HEK293 (cell line): Measurements from ENCODE around the gene CLEC16A.
"Not testable (repeated sequence)": the region's sequence is repeated elsewhere in the genome, so short reads cannot be mapped to it uniquely, and the experiment has no call there.

Source experiments
- CTCF ChIA-PET: fragments of 350-600 bp; formaldehyde crosslinking; extraction: SDS; loops from one replicate; lab custom pipeline; 2021; ENCODE audit warnings: antibody characterized with exemption; lab: Yijun Ruan, JAX
- POLR2A ChIA-PET: fragments of 300-600 bp; formaldehyde crosslinking; extraction: SDS; loops from one replicate; lab custom pipeline; 2020; ENCODE audit warnings: antibody characterized with exemption, inconsistent platforms; lab: Yijun Ruan, JAX
- H3K27ac ChIP-seq: fragments of 200-500 bp; sonication (Bioruptor generic); 2 replicates; pipeline ENCODE4 v1.5.1; 2014; ENCODE audit warnings: low read depth, low read length, control low read depth, inconsistent platforms; ENCODE audit errors: extremely low read depth
- H3K36me3 ChIP-seq, 2 experiments: fragments of 200-500 bp in 1 of 2; sonication (Bioruptor generic) in 1 of 2; 1 replicate in 1 of 2; 2 replicates in 1 of 2; pipeline ENCODE4 v1.5.1; 2014 to 2017; ENCODE audit warnings: inconsistent platforms in 2 of 2, low read length in 2 of 2; ENCODE audit not compliant: control insufficient read depth in 2 of 2, insufficient read depth in 1 of 2
- H3K4me1 ChIP-seq: fragments of 200-500 bp; sonication (Bioruptor generic); 2 replicates; pipeline ENCODE4 v1.5.1; 2014; ENCODE audit warnings: mild to moderate bottlenecking, low read length, inconsistent platforms; ENCODE audit not compliant: control insufficient read depth, insufficient read depth
- H3K4me3 ChIP-seq: 2 replicates; pipeline ENCODE4 v1.5.1; 2011; ENCODE audit warnings: low read depth, mild to moderate bottlenecking, control low read depth, low read length, moderate library complexity
- H3K9me3 ChIP-seq: fragments of 200-500 bp; sonication (Bioruptor generic); 2 replicates; pipeline ENCODE4 v1.5.1; 2014; ENCODE audit warnings: low read depth, low read length, inconsistent platforms; ENCODE audit not compliant: control insufficient read depth, insufficient read depth
- BCL11B ChIP-seq: fragments of 450-650 bp; formaldehyde crosslinking; IDR thresholded peaks from 2 replicates; pipeline ENCODE4 v1.5.1; 2016; ENCODE audit warnings: low read depth, missing biosample characterization, missing genetic modification characterization
- KLF7 ChIP-seq: fragments of 450-650 bp; formaldehyde crosslinking; IDR thresholded peaks from 2 replicates; pipeline ENCODE4 v1.5.1; 2016; ENCODE audit warnings: missing biosample characterization, missing genetic modification characterization, borderline replicate concordance
- ZNF112 ChIP-seq: fragments of 450-650 bp; formaldehyde crosslinking; IDR thresholded peaks from 2 replicates; pipeline ENCODE4 v1.5.0; 2017; ENCODE audit warnings: missing biosample characterization, missing genetic modification characterization
- ZNF121 ChIP-seq: fragments of 450-650 bp; formaldehyde crosslinking; IDR thresholded peaks from 2 replicates; pipeline ENCODE4 v1.5.1; 2016; ENCODE audit warnings: missing biosample characterization, missing genetic modification characterization
- ZNF214 ChIP-seq: fragments of 450-650 bp; formaldehyde crosslinking; IDR thresholded peaks from 2 replicates; pipeline ENCODE4 v1.5.1; 2017; ENCODE audit warnings: missing biosample characterization, mild to moderate bottlenecking, missing genetic modification characterization, borderline replicate concordance
- ZNF426 ChIP-seq: fragments of 450-650 bp; formaldehyde crosslinking; IDR thresholded peaks from 2 replicates; pipeline ENCODE4 v1.5.1; 2017; ENCODE audit warnings: missing biosample characterization, missing genetic modification characterization, mild to moderate bottlenecking, inconsistent platforms, moderate library complexity
- ZNF48 ChIP-seq: fragments of 450-650 bp; formaldehyde crosslinking; IDR thresholded peaks from 2 replicates; pipeline ENCODE4 v1.5.1; 2016; ENCODE audit warnings: missing biosample characterization, missing genetic modification characterization
- ZNF660 ChIP-seq: fragments of 450-650 bp; IDR thresholded peaks from 2 replicates; pipeline ENCODE4 v1.5.1; 2018; ENCODE audit warnings: missing biosample characterization, mild to moderate bottlenecking, missing genetic modification characterization
- ZNF830 ChIP-seq: fragments of 450-650 bp; IDR thresholded peaks from 2 replicates; pipeline ENCODE4 v1.5.0; 2018; ENCODE audit warnings: missing biosample characterization, missing genetic modification characterization, low read depth, mild to moderate bottlenecking, moderate library complexity
- TF ChIP-seq, protein P1 (sequence below): fragments of 450-650 bp; formaldehyde crosslinking; IDR thresholded peaks from 2 replicates; pipeline ENCODE4 v1.5.1; 2016; ENCODE audit warnings: missing biosample characterization, missing genetic modification characterization, borderline replicate concordance
- TF ChIP-seq, protein P2 (sequence below): fragments of 450-650 bp; formaldehyde crosslinking; IDR thresholded peaks from 2 replicates; pipeline ENCODE4 v1.5.1; 2016; ENCODE audit warnings: missing biosample characterization, missing genetic modification characterization

CLEC16A gene

DNA sequence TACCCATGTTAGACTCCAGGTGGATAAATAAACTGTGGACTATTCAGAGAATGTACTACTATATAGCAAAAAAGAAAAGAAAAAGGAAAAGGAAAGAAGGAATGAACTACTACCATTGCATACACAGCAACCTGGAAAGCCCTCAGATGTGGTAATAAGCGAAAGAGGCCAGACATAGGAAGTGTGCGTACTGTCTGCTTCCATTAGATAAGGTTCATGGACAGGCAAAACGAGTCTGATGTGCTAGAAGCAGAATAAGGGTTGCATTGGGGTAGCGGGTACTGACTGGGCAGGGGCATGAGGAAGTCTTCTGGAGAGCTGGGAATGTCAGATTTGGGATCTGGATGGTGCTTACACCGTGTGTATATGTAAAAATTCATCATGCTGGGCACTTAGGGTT, 21.8 kb downstream of the CLEC16A start:
- ChIA-PET CTCF (interaction anchor here (0.5 to 8.2 kb wide), 8 partner anchors 12 to 1030 kb away, joined by 3 to 58 read pairs (median 4); partner anchors contain the start of gene SOCS1), POLR2A (interaction anchor here (3.1 kb wide), 1 partner anchor 290 kb away, joined by 13 read pairs; the partner anchor contains the start of gene SOCS1)
- peaks cover 5 to 69% of the 10 kb centered on the region in 2 experiments; a peak in 2 of 3 replicates for H3K36me3 ChIP-seq

GRCh38 chr16:10966559-10966958, 22.2 kb downstream of the CLEC16A start:
- H3K27ac ChIP-seq, POLR2A ChIA-PET, H3K4me3 ChIP-seq, H3K9me3 ChIP-seq, H3K4me1 ChIP-seq: not testable (repeated sequence)
- H3K36me3 ChIP-seq, result peaks cover 5 to 69% of the 10 kb centered on the region in 2 experiments; a peak in 2 of 3 replicates
- CTCF ChIA-PET, result interaction anchor here (0.5 to 8.2 kb wide), 5 partner anchors 12 to 1030 kb away, joined by 3 to 58 read pairs (median 4); partner anchors contain the start of gene SOCS1

More for the DNA sequence above, 21.8 kb downstream of the CLEC16A start:
- H3K4me3 ChIP-seq, result no peak overlapping the region
- TF ChIP-seq ZNF48, result no peak
- TF ChIP-seq BCL11B (tag by site-specific recombination), result no peak
- TF ChIP-seq ZNF830 (tag by site-specific recombination), result no peak
- TF ChIP-seq, protein P1, sequence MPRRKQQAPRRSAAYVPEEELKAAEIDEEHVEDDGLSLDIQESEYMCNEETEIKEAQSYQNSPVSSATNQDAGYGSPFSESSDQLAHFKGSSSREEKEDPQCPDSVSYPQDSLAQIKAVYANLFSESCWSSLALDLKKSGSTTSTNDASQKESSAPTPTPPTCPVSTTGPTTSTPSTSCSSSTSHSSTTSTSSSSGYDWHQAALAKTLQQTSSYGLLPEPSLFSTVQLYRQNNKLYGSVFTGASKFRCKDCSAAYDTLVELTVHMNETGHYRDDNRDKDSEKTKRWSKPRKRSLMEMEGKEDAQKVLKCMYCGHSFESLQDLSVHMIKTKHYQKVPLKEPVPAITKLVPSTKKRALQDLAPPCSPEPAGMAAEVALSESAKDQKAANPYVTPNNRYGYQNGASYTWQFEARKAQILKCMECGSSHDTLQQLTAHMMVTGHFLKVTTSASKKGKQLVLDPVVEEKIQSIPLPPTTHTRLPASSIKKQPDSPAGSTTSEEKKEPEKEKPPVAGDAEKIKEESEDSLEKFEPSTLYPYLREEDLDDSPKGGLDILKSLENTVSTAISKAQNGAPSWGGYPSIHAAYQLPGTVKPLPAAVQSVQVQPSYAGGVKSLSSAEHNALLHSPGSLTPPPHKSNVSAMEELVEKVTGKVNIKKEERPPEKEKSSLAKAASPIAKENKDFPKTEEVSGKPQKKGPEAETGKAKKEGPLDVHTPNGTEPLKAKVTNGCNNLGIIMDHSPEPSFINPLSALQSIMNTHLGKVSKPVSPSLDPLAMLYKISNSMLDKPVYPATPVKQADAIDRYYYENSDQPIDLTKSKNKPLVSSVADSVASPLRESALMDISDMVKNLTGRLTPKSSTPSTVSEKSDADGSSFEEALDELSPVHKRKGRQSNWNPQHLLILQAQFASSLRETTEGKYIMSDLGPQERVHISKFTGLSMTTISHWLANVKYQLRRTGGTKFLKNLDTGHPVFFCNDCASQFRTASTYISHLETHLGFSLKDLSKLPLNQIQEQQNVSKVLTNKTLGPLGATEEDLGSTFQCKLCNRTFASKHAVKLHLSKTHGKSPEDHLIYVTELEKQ (tag by site-specific recombination), result no peak
- no peak for TF ChIP-seq ZNF121
- TF ChIP-seq ZNF112 (tag by site-specific recombination), result no peak
- H3K4me1 ChIP-seq, result no peaks in the 10 kb centered on the region
- no peaks in the 10 kb centered on the region for H3K9me3 ChIP-seq
- H3K27ac ChIP-seq, result no peak overlapping the region

GRCh38 chr16:10967986-10968385, 23.6 kb downstream of the CLEC16A start:
- TF ChIP-seq ZNF214 (tag by site-specific recombination) (no peak), KLF7 (tag by site-specific recombination) (no peak), ZNF426 (tag by site-specific recombination) (no peak), ZNF660 (tag by site-specific recombination) (no peak)
- TF ChIP-seq, protein P2, sequence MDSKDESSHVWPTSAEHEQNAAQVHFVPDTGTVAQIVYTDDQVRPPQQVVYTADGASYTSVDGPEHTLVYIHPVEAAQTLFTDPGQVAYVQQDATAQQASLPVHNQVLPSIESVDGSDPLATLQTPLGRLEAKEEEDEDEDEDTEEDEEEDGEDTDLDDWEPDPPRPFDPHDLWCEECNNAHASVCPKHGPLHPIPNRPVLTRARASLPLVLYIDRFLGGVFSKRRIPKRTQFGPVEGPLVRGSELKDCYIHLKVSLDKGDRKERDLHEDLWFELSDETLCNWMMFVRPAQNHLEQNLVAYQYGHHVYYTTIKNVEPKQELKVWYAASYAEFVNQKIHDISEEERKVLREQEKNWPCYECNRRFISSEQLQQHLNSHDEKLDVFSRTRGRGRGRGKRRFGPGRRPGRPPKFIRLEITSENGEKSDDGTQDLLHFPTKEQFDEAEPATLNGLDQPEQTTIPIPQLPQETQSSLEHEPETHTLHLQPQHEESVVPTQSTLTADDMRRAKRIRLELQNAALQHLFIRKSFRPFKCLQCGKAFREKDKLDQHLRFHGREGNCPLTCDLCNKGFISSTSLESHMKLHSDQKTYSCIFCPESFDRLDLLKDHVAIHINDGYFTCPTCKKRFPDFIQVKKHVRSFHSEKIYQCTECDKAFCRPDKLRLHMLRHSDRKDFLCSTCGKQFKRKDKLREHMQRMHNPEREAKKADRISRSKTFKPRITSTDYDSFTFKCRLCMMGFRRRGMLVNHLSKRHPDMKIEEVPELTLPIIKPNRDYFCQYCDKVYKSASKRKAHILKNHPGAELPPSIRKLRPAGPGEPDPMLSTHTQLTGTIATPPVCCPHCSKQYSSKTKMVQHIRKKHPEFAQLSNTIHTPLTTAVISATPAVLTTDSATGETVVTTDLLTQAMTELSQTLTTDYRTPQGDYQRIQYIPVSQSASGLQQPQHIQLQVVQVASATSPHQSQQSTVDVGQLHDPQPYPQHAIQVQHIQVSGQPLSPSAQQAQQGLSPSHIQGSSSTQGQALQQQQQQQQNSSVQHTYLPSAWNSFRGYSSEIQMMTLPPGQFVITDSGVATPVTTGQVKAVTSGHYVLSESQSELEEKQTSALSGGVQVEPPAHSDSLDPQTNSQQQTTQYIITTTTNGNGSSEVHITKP (tag by site-specific recombination), result no peak
- Histone ChIP-seq H3K9me3 (no peaks in the 10 kb centered on the region), H3K4me1 (peaks cover 2% of the 10 kb centered on the region), H3K36me3 (peaks cover 5 to 68% of the 10 kb centered on the region in 2 experiments; a peak in 2 of 3 replicates), H3K4me3 (no peak overlapping the region), H3K27ac (no peak overlapping the region)
- ChIA-PET CTCF (interaction anchor here (0.9 to 8.2 kb wide), 3 partner anchors 14 to 404 kb away, joined by 3 to 58 read pairs (median 12); partner anchors contain the start of gene SOCS1), POLR2A (interaction anchor here (0.6 to 2.2 kb wide), 2 partner anchors 288 to 750 kb away, joined by 7 to 8 read pairs; partner anchors contain the start of gene SOCS1)
